Panc1 (cell line): Measurements from ENCODE around the gene TDRD7. TPM values are rescaled to one million over a fixed set of nuclear protein-coding genes. Genes with fewer than 3 reads are reported as not detected.
"Not testable (repeated sequence)": the region's sequence is repeated elsewhere in the genome, so short reads cannot be mapped to it uniquely, and the experiment has no call there.

Source experiments
- ATAC-seq: fragments of 200-7000 bp; cut with Tn5 transposase; 2 replicates; pipeline ENCODE4 v1.9.1; 2020; ENCODE audit warnings: mild to moderate bottlenecking, moderate library complexity
- BruUV-seq: library from RNA; stranded (reverse); fragments of 400-500 nt; replicated peaks from 2 replicates; lab custom pipeline; 2021; lab: Mats Ljungman, UMichigan
- CTCF ChIA-PET: fragments of 300-600 bp; sonication (Branson Sonifier 250); formaldehyde crosslinking; loops from one replicate; lab custom pipeline; 2022; ENCODE audit warnings: antibody characterized with exemption; lab: Charles Lee
- POLR2A ChIA-PET: fragments of 300-600 bp; sonication (Branson Sonifier 250); formaldehyde crosslinking; loops from one replicate; lab custom pipeline; 2022; ENCODE audit warnings: antibody characterized with exemption; lab: Charles Lee
- DNase-seq: peaks from one replicate; pipeline ENCODE4 v3.0.0-alpha.2; 2010; ENCODE audit warnings: low read depth, low spot score
- H3K27ac ChIP-seq: 2 replicates; pipeline ENCODE4 v1.5.1; 2011; ENCODE audit warnings: mild to moderate bottlenecking, low read length, inconsistent platforms
- H3K27me3 ChIP-seq: fragments of 200-500 bp; sonication (Bioruptor generic); 2 replicates; pipeline ENCODE4 v1.6.0; 2014; ENCODE audit warnings: low read length, inconsistent platforms; ENCODE audit not compliant: control insufficient read depth, insufficient read depth
- H3K36me3 ChIP-seq: fragments of 200-500 bp; sonication (Bioruptor generic); 2 replicates; pipeline ENCODE4 v1.5.1; 2014; ENCODE audit warnings: inconsistent platforms, mild to moderate bottlenecking, low read length, moderate library complexity; ENCODE audit not compliant: control insufficient read depth, insufficient read depth
- H3K4me1 ChIP-seq: 2 replicates; pipeline ENCODE4 v1.5.1; 2011; ENCODE audit warnings: inconsistent platforms, mild to moderate bottlenecking, low read length, moderate library complexity; ENCODE audit not compliant: control insufficient read depth, insufficient read depth
- H3K4me3 ChIP-seq, 2 experiments: 2 replicates each; pipeline ENCODE4 v1.5.1; 2011 to 2012; ENCODE audit warnings: low read depth in 2 of 2, low read length in 2 of 2, mild to moderate bottlenecking in 2 of 2, inconsistent platforms in 1 of 2, moderate library complexity in 1 of 2
- H3K9me3 ChIP-seq: fragments of 200-500 bp; sonication (Bioruptor generic); 2 replicates; pipeline ENCODE4 v1.5.1; 2014; ENCODE audit warnings: low read depth, mild to moderate bottlenecking, inconsistent platforms, low read length, moderate library complexity; ENCODE audit not compliant: control insufficient read depth, insufficient read depth
- CTCF ChIP-seq: fragments of 450-650 bp; IDR thresholded peaks from 2 replicates; pipeline ENCODE4 v1.5.1; 2017; ENCODE audit warnings: mild to moderate bottlenecking
- POLR2AphosphoS5 ChIP-seq: IDR thresholded peaks from 2 replicates; pipeline ENCODE4 v1.6.1; 2012; ENCODE audit warnings: mild to moderate bottlenecking, low read depth, low read length, moderate library complexity
- REST ChIP-seq, 2 experiments: IDR thresholded peaks; 2 replicates each; pipeline ENCODE4 v1.6.1; 2011 to 2012; ENCODE audit warnings: low read depth in 2 of 2, control low read depth in 1 of 2, low read length in 1 of 2, mild to moderate bottlenecking in 1 of 2, moderate library complexity in 1 of 2; ENCODE audit not compliant: insufficient read depth in 1 of 2
- SIN3A ChIP-seq: IDR thresholded peaks from 2 replicates; pipeline ENCODE4 v1.6.1; 2012; ENCODE audit warnings: low read depth, mild to moderate bottlenecking, low read length, moderate library complexity, borderline replicate concordance; ENCODE audit not compliant: insufficient read depth
- TCF7L2 ChIP-seq: IDR thresholded peaks from 2 replicates; pipeline ENCODE4 v1.6.1; 2011; ENCODE audit warnings: mild to moderate bottlenecking, low read depth, low read length, inconsistent platforms
- in situ Hi-C: cut with HindIII; loops from 2 replicates; pipeline ENCODE4 v1.10.0; 2016; ENCODE audit warnings: low sequenced_read_pairs, low pct_unique_long_range_greater_than_20kb
- intact Hi-C: fragments of 100-400 bp; cut with micrococcal nuclease; formaldehyde crosslinking; loops from one replicate; pipeline ENCODE4 v1.10.0; 2022; ENCODE audit not compliant: unreplicated experiment
- total RNA-seq: library from RNA; stranded (reverse); gene quantifications from one replicate; pipeline ENCODE4 v1.2.1, GENCODE V29; 2021; ENCODE audit not compliant: unreplicated experiment

TDRD7 gene
- total RNA-seq, 1 experiment from 2014 or later, result 10.6 TPM

GRCh38 chr9:97487861-97488260 lies 76.0 kb downstream of the TDRD7 start:
- BruUV-seq, result no TSS peak
- no peak overlapping the region for H3K27ac ChIP-seq
- ChIA-PET CTCF (no interaction called here), POLR2A (no interaction called here)
- in situ Hi-C loops (no loop called here), intact Hi-C loops (no loop called here)
- H3K9me3 ChIP-seq, result no peaks in the 10 kb centered on the region
- no peak overlapping the region for H3K4me3 ChIP-seq
- DNase-seq (no peak), ATAC-seq (no peak)
- H3K4me1 ChIP-seq, result no peaks in the 10 kb centered on the region
- no peaks in the 10 kb centered on the region for H3K27me3 ChIP-seq
- no peaks in the 10 kb centered on the region for H3K36me3 ChIP-seq
- TF ChIP-seq POLR2AphosphoS5, result no peak
- TF ChIP-seq CTCF, result no peak
- no peak for TF ChIP-seq REST (IDR thresholded peaks at IDR 0.05; ENCODE audit: insufficient read depth in 1 of 2, low read depth in 2 of 2, low read length in 1 of 2)
- no peak for TF ChIP-seq TCF7L2
- TF ChIP-seq SIN3A, result no peak

GRCh38 chr9:97491216-97491999 lies 79.5 kb downstream of the TDRD7 start:
- DNase-seq (no peak), ATAC-seq (no peak)
- in situ Hi-C loops (no loop called here), intact Hi-C loops (no loop called here)
- no peak overlapping the region for H3K4me3 ChIP-seq
- no TSS peak for BruUV-seq
- no peak for TF ChIP-seq TCF7L2
- TF ChIP-seq POLR2AphosphoS5, result no peak
- no peak for TF ChIP-seq REST (IDR thresholded peaks at IDR 0.05; ENCODE audit: insufficient read depth in 1 of 2, low read depth in 2 of 2, low read length in 1 of 2)
- no peak for TF ChIP-seq CTCF
- TF ChIP-seq SIN3A, result no peak
- no peaks in the 10 kb centered on the region for H3K27me3 ChIP-seq
- ChIA-PET POLR2A (no interaction called here), CTCF (no interaction called here)
- no peaks in the 10 kb centered on the region for H3K4me1 ChIP-seq
- no peak overlapping the region for H3K27ac ChIP-seq
- no peaks in the 10 kb centered on the region for H3K9me3 ChIP-seq
- no peaks in the 10 kb centered on the region for H3K36me3 ChIP-seq

- H3K36me3 ChIP-seq, H3K4me1 ChIP-seq, intact Hi-C loops, H3K9me3 ChIP-seq, H3K27me3 ChIP-seq, H3K4me3 ChIP-seq, DNase-seq, BruUV-seq, in situ Hi-C loops, ATAC-seq, H3K27ac ChIP-seq, POLR2A ChIA-PET: not testable (repeated sequence)
- CTCF ChIA-PET, result interaction anchor here (0.6 kb wide), 1 partner anchor 23 kb away, joined by 3 read pairs; no protein-coding TSS in a partner anchor
These were observed 85.9 kb downstream of the TDRD7 start for GRCh38 chr9:97497558-97498375.
